K562 (cell line): ENCODE results near the gene LCE7A. TPM values are rescaled to one million over a fixed set of nuclear protein-coding genes. Genes with fewer than 3 reads are reported as not detected.

Experiments
- ATAC-seq: fragments of 200-7000 bp; cut with Tn5 transposase; 3 replicates; pipeline ENCODE4 v1.9.1; 2020; ENCODE audit warnings: moderate library complexity
- Bru-seq: library from RNA; stranded (reverse); fragments of 400-500 nt; gene quantifications from one replicate; lab custom pipeline; 2021; lab: Mats Ljungman, UMichigan
- BruChase-seq, 2 experiments: library from RNA; stranded (reverse); fragments of 400-500 nt; gene quantifications; one replicate each; lab custom pipeline; 2021; lab: Mats Ljungman, UMichigan
- BruUV-seq: library from RNA; stranded (reverse); fragments of 400-500 nt; replicated peaks from 2 replicates; lab custom pipeline; 2021; lab: Mats Ljungman, UMichigan
- CTCF ChIA-PET: fragments of 300-600 bp; formaldehyde crosslinking; extraction: SDS; loops from one replicate; lab custom pipeline; 2021; ENCODE audit warnings: low intra/inter-chr PET ratio; lab: Yijun Ruan, JAX
- POLR2A ChIA-PET: fragments of 300-600, 350-650 bp; sonication (Branson Sonifier 250); formaldehyde crosslinking; extraction: SDS; loops from one replicate; lab custom pipeline; 2021; ENCODE audit warnings: antibody characterized with exemption, inconsistent platforms; lab: Yijun Ruan, JAX
- DNase-seq, 4 experiments: peaks; one replicate each; pipeline versions ENCODE4 v3.0.0 to v3.0.0-alpha.2; 2011 to 2018; ENCODE audit warnings: low spot score in 3 of 4, mixed read lengths in 3 of 4; ENCODE audit errors: extremely low read depth in 1 of 4
- FAIRE-seq: peaks from 2 replicates; lab custom pipeline; 2011; peaks lifted over from hg19 to GRCh38; lab: Jason Lieb, UNC
- H2AFZ ChIP-seq: 2 replicates; pipeline ENCODE4 v1.6.0; 2011; ENCODE audit warnings: low read depth, low read length, control low read depth, inconsistent platforms
- H3K27ac ChIP-seq: fragments of 200-600 bp; 3 replicates; pipeline ENCODE4 v1.8.0; 2011; ENCODE audit warnings: low read depth, mild to moderate bottlenecking, control low read depth, inconsistent platforms, low read length, moderate library complexity, mixed read lengths; ENCODE audit errors: extremely low read depth
- H3K27me3 ChIP-seq, 2 experiments: fragments of 300-600 bp in 1 of 2; 2 replicates in 1 of 2; 3 replicates in 1 of 2; pipeline versions ENCODE4 v1.6.0 to v1.8.0; 2011; ENCODE audit warnings: inconsistent platforms in 2 of 2, low read length in 2 of 2, mild to moderate bottlenecking in 1 of 2, mixed read lengths in 1 of 2, moderate library complexity in 1 of 2; ENCODE audit not compliant: control insufficient read depth in 2 of 2, insufficient read depth in 2 of 2
- H3K36me3 ChIP-seq: fragments of 300-600 bp; 3 replicates; pipeline ENCODE4 v1.8.0; 2011; ENCODE audit warnings: mild to moderate bottlenecking, low read length, inconsistent platforms; ENCODE audit not compliant: control insufficient read depth, insufficient read depth
- H3K4me1 ChIP-seq, 2 experiments: fragments of 200-600 bp in 1 of 2; replicated peaks in 1 of 2; 2 replicates in 1 of 2; 3 replicates in 1 of 2; pipeline versions ENCODE4 v1.5.1 to v1.8.0; 2011; ENCODE audit warnings: inconsistent platforms in 2 of 2, low read length in 2 of 2, mild to moderate bottlenecking in 1 of 2, mixed read lengths in 1 of 2, moderate library complexity in 1 of 2; ENCODE audit not compliant: control insufficient read depth in 2 of 2, insufficient read depth in 2 of 2
- H3K4me2 ChIP-seq: 2 replicates; pipeline ENCODE4 v1.6.1; 2011; ENCODE audit warnings: low read length, control low read depth, inconsistent platforms, mixed read lengths; ENCODE audit not compliant: insufficient read depth
- H3K4me3 ChIP-seq: fragments of 200-600 bp; sonication (generic), shearing (Covaris generic); 2 replicates; pipeline ENCODE4 v1.5.1; 2016; ENCODE audit warnings: control low read depth, inconsistent platforms
- H3K79me2 ChIP-seq: fragments of 200-600 bp; 3 replicates; pipeline ENCODE4 v1.8.0; 2011; ENCODE audit warnings: low read length, inconsistent platforms; ENCODE audit not compliant: control insufficient read depth, insufficient read depth
- H3K9ac ChIP-seq, 2 experiments: 2 replicates each; pipeline versions ENCODE4 v1.6.0 to v1.6.1; 2011; ENCODE audit warnings: low read depth in 2 of 2, low read length in 2 of 2, control low read depth in 1 of 2, inconsistent platforms in 1 of 2, mild to moderate bottlenecking in 1 of 2, mixed read lengths in 1 of 2; ENCODE audit not compliant: insufficient read depth in 1 of 2
- H3K9me1 ChIP-seq: one replicate; pipeline ENCODE4 v1.6.0; 2011; ENCODE audit warnings: inconsistent platforms, mild to moderate bottlenecking, low read length, moderate library complexity; ENCODE audit not compliant: control insufficient read depth, insufficient read depth
- H3K9me3 ChIP-seq: replicated peaks from 2 replicates; pipeline ENCODE4 v1.5.1; 2011; ENCODE audit warnings: low read depth, low read length, inconsistent platforms; ENCODE audit not compliant: control insufficient read depth, insufficient read depth
- H4K20me1 ChIP-seq: replicated peaks from 2 replicates; pipeline ENCODE4 v1.6.1; 2011; ENCODE audit warnings: low read length, inconsistent platforms, mixed read lengths; ENCODE audit not compliant: control insufficient read depth, insufficient read depth
- BCOR ChIP-seq: fragments of 450-650 bp; IDR thresholded peaks from 2 replicates; pipeline ENCODE4 v1.6.1; 2016
- CCNT2 ChIP-seq: IDR thresholded peaks from 2 replicates; pipeline ENCODE4 v1.6.1; 2011; ENCODE audit warnings: borderline replicate concordance, low read depth, mild to moderate bottlenecking, moderate library complexity, mixed read lengths, low read length; ENCODE audit not compliant: insufficient read length; ENCODE audit errors: extremely low read depth
- HMGXB4 ChIP-seq: sonication (generic); formaldehyde crosslinking; IDR thresholded peaks from 2 replicates; pipeline ENCODE4 v1.8.1; 2023; ENCODE audit warnings: mild to moderate bottlenecking, missing genetic modification reagents
- MAFK ChIP-seq: IDR thresholded peaks from 2 replicates; pipeline ENCODE4 v1.6.1; 2011; ENCODE audit warnings: low read length, improper control_type of control experiment
- MCM3 ChIP-seq: fragments of 450-650 bp; IDR thresholded peaks from 2 replicates; pipeline ENCODE4 v1.6.1; 2016
- MYC ChIP-seq, 2 experiments: fragments of 250-450 bp in 1 of 2; sonication (Bioruptor Pico) in 1 of 2; IDR thresholded peaks; 2 replicates each; pipeline versions ENCODE4 v1.5.1 to v1.6.1; 2012 to 2021; ENCODE audit warnings: low read depth in 2 of 2, borderline replicate concordance in 1 of 2, improper control_type of control experiment in 1 of 2, low read length in 1 of 2, mild to moderate bottlenecking in 1 of 2, moderate library complexity in 1 of 2
- NFATC3 ChIP-seq: fragments of 450-650 bp; IDR thresholded peaks from 2 replicates; pipeline ENCODE4 v1.6.1; 2017; ENCODE audit warnings: mild to moderate bottlenecking
- NFYB ChIP-seq: IDR thresholded peaks from 2 replicates; pipeline ENCODE4 v1.6.1; 2011; ENCODE audit warnings: mild to moderate bottlenecking, moderate library complexity; ENCODE audit not compliant: insufficient read length; ENCODE audit errors: extremely low read depth
- NRF1 ChIP-seq, 2 experiments: fragments of 450-650 bp; IDR thresholded peaks in 1 of 2; conservative IDR thresholded peaks in 1 of 2; 2 replicates each; pipeline ENCODE4 v1.6.1; 2014; ENCODE audit warnings: mild to moderate bottlenecking in 2 of 2
- PHB ChIP-seq: fragments of 250-450 bp; sonication (Bioruptor Pico); IDR thresholded peaks from 2 replicates; pipeline ENCODE4 v1.5.0; 2021
- RBM17 ChIP-seq: fragments of 200-400 bp; formaldehyde crosslinking; IDR thresholded peaks from 2 replicates; pipeline ENCODE4 v1.6.1; 2017; ENCODE audit warnings: low read depth, mild to moderate bottlenecking, low read length, borderline replicate concordance
- SOX6 ChIP-seq: fragments of 450-650 bp; IDR thresholded peaks from 2 replicates; pipeline ENCODE4 v1.6.1; 2014; ENCODE audit warnings: mild to moderate bottlenecking
- WHSC1 ChIP-seq: IDR thresholded peaks from one replicate; pipeline ENCODE4 v1.6.1; 2012; ENCODE audit warnings: low read length, control low read depth, inconsistent platforms
- ZNF316 ChIP-seq: fragments of 450-650 bp; IDR thresholded peaks from 2 replicates; pipeline ENCODE4 v1.6.1; 2016
- WGBS: fragments of 100-300 bp; shearing (Covaris generic); methylation state at CpG from one replicate; pipeline ENCODE4 v1.1.6; 2016; ENCODE audit warnings: low coverage, mixed read lengths; ENCODE audit not compliant: insufficient coverage; ENCODE audit errors: missing lambda C conversion rate; 5-methylcytosine and 5-hydroxymethylcytosine counted together
- in situ Hi-C: fragments of 300-500 bp; cut with MboI; formaldehyde crosslinking; loops from 4 replicates; pipeline ENCODE4 v1.15.0; 2018; ENCODE audit warnings: inconsistent platforms, mixed read lengths
- intact Hi-C: fragments of 100-400 bp; cut with micrococcal nuclease; formaldehyde crosslinking; loops from 2 replicates; pipeline ENCODE4 v1.14.2; 2022
- long read RNA-seq, 3 experiments: library from polyadenylated mRNA in 2 of 3; library from RNA in 1 of 3; unstranded in 2 of 3; stranded (forward) in 1 of 3; transcript quantifications; one replicate each; pipeline ENCODE4 v2.0.0, GENCODE V29; 2019 to 2022
- polyA minus RNA-seq, 3 experiments: library from RNA; depleted of rRNA, polyadenylated mRNA; stranded (reverse); fragments of >200 nt; gene quantifications; 2 replicates each; pipeline ENCODE4 v1.2.3, GENCODE V29; 2011
- polyA plus RNA-seq, 8 experiments: library from polyadenylated mRNA; depleted of rRNA in 4 of 8; stranded (reverse) in 5 of 8; unstranded in 3 of 8; fragments of >200 nt; fragmentation: Nextera tagmentation in 2 of 8; fragmentation: Illumina TruSeq in 1 of 8; extraction: Ambion mirVana in 2 of 8; extraction: Trizol in 1 of 8; gene quantifications; 2 replicates each; pipeline versions ENCODE4 v1.2.1 to v1.2.3, GENCODE V29; 2011 to 2014; ENCODE audit warnings: inconsistent platforms in 1 of 8, missing spikeins in 1 of 8
- total RNA-seq, 7 experiments: library from RNA; depleted of rRNA in 6 of 7; stranded (reverse); fragments of >200 nt in 6 of 7; fragmentation: Illumina TruSeq in 2 of 7; extraction: Trizol in 2 of 7; gene quantifications; 2 replicates each; pipeline versions ENCODE4 v1.2.1 to v1.2.3, GENCODE V29; 2011 to 2021; ENCODE audit warnings: low replicate concordance in 1 of 7

Gene LCE7A
- not detected in 2 replicates for total RNA-seq (2011; cell fraction: chromatin; rRNA removed; ENCODE audit: low replicate concordance)
- total RNA-seq (2011; cell fraction: nucleolus; rRNA removed) = not detected in 2 replicates
- not detected in 2 replicates for total RNA-seq (2011; cell fraction: nucleoplasm; rRNA removed)
- total RNA-seq (2014; rRNA removed) = not detected in 2 replicates
- total RNA-seq (2014; rRNA removed; fragmentation: Illumina TruSeq; extraction: Trizol) = not detected in 2 replicates
- total RNA-seq (2015; rRNA removed; fragmentation: Illumina TruSeq; extraction: Trizol) = not detected in 2 replicates
- total RNA-seq (2021) = not detected in 2 replicates
- polyA plus RNA-seq (2011; rRNA removed) = not detected in 2 replicates
- polyA plus RNA-seq (2011; cell fraction: cytosol; rRNA removed) = not detected in 2 replicates
- not detected in 2 replicates for polyA plus RNA-seq (2011; cell fraction: nucleus; rRNA removed)
- not detected in 2 replicates for polyA plus RNA-seq (2012)
- not detected in 2 replicates for polyA plus RNA-seq (2014; fragmentation: Illumina TruSeq; extraction: Trizol)
- not detected for polyA plus RNA-seq (2014; fragmentation: Nextera tagmentation; extraction: Ambion mirVana)
- polyA plus RNA-seq (2014; rRNA removed) = not detected in 2 replicates
- not detected in 2 replicates for polyA minus RNA-seq (2011; rRNA and poly(A)+ RNA removed)
- not detected in 2 replicates for polyA minus RNA-seq (2011; cell fraction: cytosol; rRNA and poly(A)+ RNA removed)
- not detected in 2 replicates for polyA minus RNA-seq (2011; cell fraction: nucleus; rRNA and poly(A)+ RNA removed)
- Bru-seq, nascent RNA = not detected
- not detected for BruChase-seq, experiment 1, labeled RNA remaining after a 2-hour chase
- not detected for BruChase-seq, experiment 2, labeled RNA remaining after a 6-hour chase
- long read RNA-seq, experiment 1 = 0 reads
- long read RNA-seq, experiment 2 = 0 reads
- long read RNA-seq, experiment 3 = 0 reads

DNA sequence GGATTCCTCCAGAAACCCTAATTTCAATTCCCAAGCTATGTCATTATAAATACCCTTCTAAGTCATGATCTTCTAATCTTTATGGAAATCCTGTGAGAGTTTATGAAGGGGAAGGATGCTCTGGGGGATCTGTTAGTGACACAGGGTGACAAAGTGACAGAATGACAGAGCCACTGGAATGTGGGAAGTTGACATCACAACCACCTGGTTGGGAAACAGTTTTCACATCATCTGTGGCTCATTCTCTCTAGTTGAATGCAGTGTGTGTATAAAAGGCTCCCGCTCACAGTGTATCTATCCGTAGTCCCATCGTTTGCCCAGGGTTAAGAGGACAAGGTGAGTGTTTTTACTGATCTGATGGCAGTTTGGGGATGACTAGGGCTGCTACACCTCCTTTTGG lies at the start of gene LCE7A:
Gene LCE7A (plus strand): TSS at position 301 of the 400 bp plus-strand sequence. CDS start 702 bp downstream, outside the sequence.
- DNase-seq (no peak), FAIRE-seq (no peak), ATAC-seq (no peak)
- ChIA-PET CTCF (no interaction called here), POLR2A (no interaction called here)
- no peaks in the 10 kb centered on the region for H3K9me1 ChIP-seq
- H3K4me2 ChIP-seq = no peak within 1 kb of the TSS
- no peaks in the 10 kb centered on the region for H3K79me2 ChIP-seq
- no peaks in the 10 kb centered on the region for H3K36me3 ChIP-seq
- H3K27me3 ChIP-seq = no peaks in the 10 kb centered on the region
- intact Hi-C loops = no loop called here
- H3K4me1 ChIP-seq = no peaks in the 10 kb centered on the region
- no peak for TF ChIP-seq HMGXB4
- no peak for TF ChIP-seq CCNT2
- no peak for TF ChIP-seq MYC (IDR thresholded peaks at IDR 0.05; ENCODE audit: low read depth, low read length)
- TF ChIP-seq MYC (CRISPR knock-in tag; IDR thresholded peaks at IDR 0.05; ENCODE audit: borderline replicate concordance, low read depth) = no peak
- no peak for TF ChIP-seq SOX6
- TF ChIP-seq PHB (CRISPR knock-in tag) = no peak
- TF ChIP-seq BCOR = no peak
- TF ChIP-seq NRF1 (conservative IDR thresholded peaks at IDR 0.05 in 1 of 2, IDR thresholded peaks at IDR 0.05 in 1 of 2) = no peak
- TF ChIP-seq WHSC1 = no peak
- TF ChIP-seq ZNF316 = no peak
- no peak for TF ChIP-seq NFATC3
- no peak for TF ChIP-seq NFYB
- TF ChIP-seq MAFK = no peak
- no peak for TF ChIP-seq RBM17
- TF ChIP-seq MCM3 = no peak
- no peaks in the 10 kb centered on the region for H4K20me1 ChIP-seq
- no peak within 1 kb of the TSS for H3K9ac ChIP-seq
- H3K4me3 ChIP-seq = no peak within 1 kb of the TSS
- no TSS peak for BruUV-seq
- no peaks in the 10 kb centered on the region for H3K9me3 ChIP-seq
- 0% methylated on average over 3 of the region's 3 CpGs for WGBS
- no peak within 1 kb of the TSS for H3K27ac ChIP-seq
- in situ Hi-C loops = no loop called here
- no peak within 1 kb of the TSS for H2AFZ ChIP-seq
